NCI-H2196 treated with DMSO at 0.1 percent for 48 hours (cell line): ENCODE results near the gene SLC10A2.

ENCODE experiments used
- DNase-seq: peaks from one replicate; lab custom pipeline; 2025; ENCODE audit not compliant: unreplicated experiment; lab: John Stamatoyannopoulos, UW

The SLC10A2 gene

DNA sequence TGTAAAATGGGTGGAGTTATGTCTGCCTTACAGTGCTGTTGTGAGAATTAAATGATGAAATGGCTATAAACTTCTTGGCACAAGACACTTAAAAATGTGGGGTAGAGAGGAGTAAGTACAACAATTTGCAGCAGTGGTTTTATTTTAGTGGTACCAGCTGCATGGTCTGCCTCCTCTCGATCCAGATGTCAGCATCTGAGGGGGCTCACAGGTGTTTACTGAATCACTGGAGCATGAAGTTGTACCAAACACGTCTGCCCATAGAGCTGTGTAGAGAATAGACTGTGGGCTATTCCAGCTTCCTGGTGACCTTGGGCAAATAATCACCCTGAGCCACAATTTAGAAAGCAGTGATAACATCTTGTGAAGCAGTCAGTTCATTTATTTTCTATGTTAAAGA is 11.1 kb downstream of the SLC10A2 start:
- DNase-seq: no peak

DNA sequence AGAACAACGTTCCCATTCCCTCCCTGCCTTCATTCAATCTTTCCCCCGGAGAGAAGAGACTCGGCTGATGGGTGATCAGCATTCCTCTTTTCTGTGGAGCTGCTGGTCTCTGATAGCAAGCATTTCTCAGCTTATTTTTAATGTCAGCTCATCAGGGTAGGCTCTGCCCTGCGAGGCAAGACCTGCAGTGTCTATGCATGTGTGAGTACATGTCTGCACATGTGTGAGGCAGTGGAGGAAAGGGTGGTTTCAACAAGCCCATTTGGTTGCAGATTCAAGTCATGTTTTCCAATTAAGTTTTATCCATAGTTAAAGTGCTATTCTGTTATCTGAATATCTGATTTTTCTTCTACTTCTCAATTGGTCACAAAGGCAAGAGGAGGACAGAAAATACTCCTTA is 19.5 kb downstream of the SLC10A2 start:
- DNase-seq: no peak

- no peak for DNase-seq
These were observed 22.2 kb downstream of the SLC10A2 start for GRCh38 chr13:103044056-103044455.

DNA sequence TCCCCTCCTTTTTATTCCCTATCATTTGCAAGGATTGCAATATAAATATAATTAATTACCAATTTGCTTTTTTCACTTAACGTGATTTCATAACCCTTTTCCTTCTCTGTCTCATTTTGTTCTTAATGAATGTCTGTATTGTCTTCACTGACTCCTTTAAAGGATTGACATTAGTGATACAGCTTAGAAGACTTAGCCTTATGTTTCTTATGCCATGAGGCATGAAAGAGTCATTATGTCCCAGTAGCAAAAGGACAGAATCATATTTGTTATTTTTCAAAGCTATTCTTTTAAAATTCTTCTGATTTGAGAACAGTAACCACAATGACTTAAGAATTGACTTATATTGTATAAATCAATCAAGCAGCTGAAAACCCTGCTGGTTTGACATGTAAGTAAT is 26.2 kb downstream of the SLC10A2 start:
- DNase-seq: no peak

- no peak for DNase-seq
These were observed 27.0 kb downstream of the SLC10A2 start for GRCh38 chr13:103039183-103039582.

DNA sequence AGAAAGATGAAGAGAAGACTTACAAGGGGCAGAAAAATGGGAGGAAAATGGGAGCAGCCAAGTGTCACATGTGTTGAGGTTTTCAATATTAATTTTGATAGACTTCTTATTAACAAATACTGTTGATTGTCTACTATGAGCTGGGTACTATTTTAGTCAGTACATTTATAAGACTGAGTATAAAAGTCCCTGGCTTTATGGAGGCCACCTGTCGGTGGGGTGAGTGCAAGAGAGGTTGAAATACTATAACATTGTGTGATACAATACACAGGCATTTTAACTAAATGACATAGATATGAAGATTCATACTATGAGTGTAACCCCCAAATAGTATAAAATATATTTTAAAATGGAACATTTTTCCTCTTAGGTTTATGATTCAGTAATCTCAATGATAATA is 29.9 kb downstream of the SLC10A2 start:
- DNase-seq: no peak

GRCh38 chr13:103033999-103034398 is 32.2 kb downstream of the SLC10A2 start:
- no peak for DNase-seq

- DNase-seq: no peak
These were observed 34.8 kb downstream of the SLC10A2 start for GRCh38 chr13:103031332-103031873.

DNA sequence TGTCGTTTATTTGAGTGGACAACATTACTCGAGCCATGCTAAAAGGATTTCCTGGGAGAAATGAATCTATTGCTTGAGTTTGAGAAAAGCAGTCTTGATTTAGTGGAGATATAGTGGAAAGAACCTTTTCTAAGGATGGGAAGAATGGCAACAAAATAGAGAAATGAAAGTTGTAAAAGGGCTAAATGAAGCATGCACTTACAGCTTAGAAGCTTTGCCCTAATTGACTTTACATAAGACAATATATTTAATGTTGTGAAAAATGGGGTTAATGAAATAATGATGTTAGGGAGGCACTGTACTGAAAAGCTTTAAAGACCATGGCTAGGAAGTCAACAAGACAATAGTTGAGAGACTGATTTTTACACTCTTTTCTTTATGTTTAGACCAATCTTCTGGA is 35.4 kb downstream of the SLC10A2 start:
- DNase-seq: no peak

GRCh38 chr13:103029798-103030197 is 36.4 kb downstream of the SLC10A2 start:
- DNase-seq: no peak

DNA sequence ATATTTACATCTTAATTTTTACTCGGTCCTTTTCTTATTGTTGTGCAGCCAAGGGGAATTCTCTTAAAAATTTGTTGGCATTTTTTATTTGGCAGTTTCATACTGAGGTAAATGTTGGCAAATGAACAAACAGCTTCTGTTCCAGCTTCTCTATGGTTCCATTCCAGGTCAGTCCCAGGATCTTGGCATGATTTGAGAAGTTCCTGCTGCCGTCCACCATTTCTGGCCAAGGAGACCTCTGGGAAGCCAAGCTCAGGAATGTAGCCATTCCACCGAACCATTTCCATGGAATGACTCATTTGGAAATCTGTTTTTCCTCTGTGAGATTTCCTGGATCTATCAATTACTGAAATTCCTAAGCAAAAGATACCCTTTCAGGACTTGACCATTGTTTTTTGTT is 43.9 kb downstream of the SLC10A2 start:
- no peak for DNase-seq

DNA sequence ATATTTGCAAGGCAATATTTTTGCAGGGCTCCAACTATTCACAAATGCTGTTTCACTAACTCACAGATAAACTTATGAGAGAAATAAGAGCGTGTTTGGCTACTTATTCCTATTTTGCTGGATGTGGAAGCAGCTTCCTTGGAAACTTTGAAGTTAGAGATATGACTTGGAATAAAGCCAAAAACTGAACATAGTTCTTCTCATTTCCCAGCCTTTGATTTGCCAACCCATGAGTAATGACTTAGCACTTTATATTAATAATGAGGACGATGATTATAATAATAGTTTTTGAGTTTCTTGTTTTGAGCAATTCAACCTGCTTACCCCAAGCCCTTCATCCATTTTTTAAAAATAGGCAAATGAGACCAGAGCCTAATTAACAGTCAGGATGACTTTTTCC is 47.7 kb downstream of the SLC10A2 start:
- DNase-seq: no peak

GRCh38 chr13:103012646-103013045 is 53.6 kb downstream of the SLC10A2 start:
- DNase-seq: no peak

DNA sequence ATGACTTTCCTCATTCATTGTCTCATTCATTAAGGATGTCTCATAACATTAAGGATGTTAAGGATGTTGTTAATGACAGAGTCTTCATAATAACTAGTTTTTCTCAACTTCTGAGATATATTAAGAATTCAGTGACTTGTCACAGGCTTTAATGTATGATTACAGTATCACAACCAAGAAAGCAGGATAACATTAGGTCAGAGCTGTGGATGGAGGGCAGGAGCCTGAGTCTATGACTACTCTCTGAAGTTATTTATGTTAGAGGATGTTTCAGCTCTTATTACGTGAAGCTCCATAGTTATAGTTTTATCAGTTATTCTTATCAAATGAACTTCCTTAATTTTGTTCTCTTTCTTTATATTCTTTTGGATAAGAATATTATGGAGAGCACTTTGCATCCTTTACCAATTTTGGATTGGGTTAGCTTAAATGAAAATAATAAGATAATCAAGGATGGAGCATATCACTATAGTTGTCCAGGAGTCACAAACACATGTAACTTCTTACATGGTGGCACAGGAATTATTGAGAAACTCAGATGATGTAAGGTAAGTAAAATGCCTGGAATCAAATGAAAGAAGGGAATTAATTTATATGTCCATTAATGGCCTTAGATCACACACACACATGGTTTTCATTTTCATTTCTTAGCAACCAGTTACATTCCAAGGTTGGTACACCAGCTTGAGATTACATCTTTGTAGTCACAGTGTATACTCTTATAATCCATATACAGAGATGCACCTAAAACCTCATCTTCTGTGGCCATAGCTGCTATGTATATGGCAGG is 57.0 kb downstream of the SLC10A2 start:
- no peak for DNase-seq

DNA sequence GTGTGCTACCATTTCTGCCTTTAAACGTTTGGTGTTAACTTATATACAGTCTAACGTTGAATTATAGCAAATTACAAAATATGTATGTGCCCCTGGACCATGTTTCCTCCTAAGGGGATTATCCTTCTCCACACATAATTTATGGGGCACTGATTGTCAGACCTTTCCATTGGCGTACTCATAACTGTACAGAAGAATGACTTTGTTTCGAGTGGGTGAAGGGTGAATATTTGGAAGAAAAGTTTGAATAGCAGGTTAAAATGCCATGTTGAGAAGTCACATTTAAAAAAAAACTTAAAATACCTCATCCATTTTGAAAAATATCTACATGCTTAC is 58.8 kb downstream of the SLC10A2 start:
- DNase-seq: no peak

DNA sequence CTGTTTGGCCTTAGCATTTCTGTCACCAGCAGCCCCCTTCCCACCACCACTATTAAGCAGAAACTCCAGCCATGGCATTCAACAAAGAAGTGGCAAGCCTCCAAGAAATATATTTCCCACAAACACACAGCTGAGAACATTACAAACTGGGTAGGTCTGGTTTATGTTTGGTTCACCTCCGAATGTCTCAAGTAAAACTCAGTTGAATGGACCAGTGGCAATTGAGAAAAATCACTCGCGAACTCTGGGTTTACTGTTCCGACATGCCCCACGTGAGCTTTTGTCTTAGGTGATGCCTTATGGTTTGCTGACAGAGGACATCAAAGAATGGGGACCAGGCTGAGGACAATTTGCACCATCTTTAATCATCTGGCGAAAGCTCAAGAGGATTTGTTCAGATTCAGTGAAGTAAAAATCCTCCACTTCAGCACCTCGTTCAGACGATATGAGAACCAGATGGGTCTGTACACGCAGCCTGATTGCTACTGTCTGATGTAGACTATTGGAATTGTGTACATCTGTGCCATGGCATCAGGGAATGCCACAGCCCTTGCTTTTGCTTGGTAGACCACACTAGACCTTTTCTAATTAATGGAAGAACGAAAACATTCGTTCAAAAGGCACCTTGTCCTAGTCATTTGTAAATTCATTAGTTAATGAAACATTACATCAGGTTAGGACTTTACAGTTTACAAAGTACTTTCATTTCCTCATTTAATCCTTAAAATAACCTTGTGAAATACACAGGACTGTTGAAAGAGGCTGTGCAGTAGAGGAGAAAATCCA is 59.4 kb downstream of the SLC10A2 start:
- DNase-seq: no peak

GRCh38 chr13:103004661-103005345 is 61.4 kb downstream of the SLC10A2 start:
- no peak for DNase-seq

- DNase-seq: no peak
These were observed 62.6 kb downstream of the SLC10A2 start for GRCh38 chr13:103003631-103004030.

GRCh38 chr13:103002279-103002678 is 63.9 kb downstream of the SLC10A2 start:
- no peak for DNase-seq

- no peak for DNase-seq
These were observed 66.1 kb downstream of the SLC10A2 start for GRCh38 chr13:103000157-103000556.

DNA sequence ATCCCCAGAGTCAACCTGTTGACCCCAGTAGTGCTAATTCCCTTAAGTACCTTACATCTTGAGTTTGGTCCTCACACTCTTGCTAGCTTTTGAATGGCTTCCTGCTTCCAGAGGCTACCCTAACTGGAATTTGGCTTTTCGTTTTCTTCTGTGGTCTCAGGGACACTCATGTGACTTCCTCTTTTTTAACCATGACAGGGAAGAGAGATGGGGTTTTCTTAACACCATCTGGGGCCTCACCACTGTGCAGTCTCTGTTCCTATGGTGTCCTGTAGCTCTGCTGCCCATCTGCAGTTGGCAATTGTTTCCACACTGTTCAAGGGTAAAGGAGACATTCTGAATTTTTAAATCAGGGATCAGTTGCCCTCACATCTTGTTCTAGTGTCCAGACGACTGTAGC is 66.7 kb downstream of the SLC10A2 start:
- DNase-seq: no peak
